ENCODE measurements around the gene ADAM15. TPM values are rescaled to one million over a fixed set of nuclear protein-coding genes. Genes with fewer than 3 reads are reported as not detected.
A peak's percentile ranks its signal among the peaks of the same experiment; 100 is the strongest.

Gene ADAM15
- polyA plus RNA-seq, 1 donor from 2014 or later = 24.8 TPM

- Histone ChIP-seq H3K4me3 (ENCODE audit: low read length) (no peak overlapping the region), H3K9ac (ENCODE audit: low read length) (no peak overlapping the region), H3K9me3 (ENCODE audit: low read length) (no peaks in the 10 kb centered on the region), H4K20me1 (ENCODE audit: insufficient read depth) (no peaks in the 10 kb centered on the region), H3F3A (ENCODE audit: insufficient read depth, low read length, poor library complexity, severe bottlenecking) (no peaks in the 10 kb centered on the region), H3K36me3 (ENCODE audit: insufficient read depth, low read length) (no peaks in the 10 kb centered on the region), H3K79me2 (replicated peaks; ENCODE audit: insufficient read depth, low read length) (no peaks in the 10 kb centered on the region), H3K27ac (ENCODE audit: low read length) (no peak overlapping the region), H3K27me3 (ENCODE audit: insufficient read depth, low read depth, low read length) (no peaks in the 10 kb centered on the region), H2AFZ (ENCODE audit: low read depth, low read length) (no peak overlapping the region), H3K4me2 (ENCODE audit: low read length) (no peak overlapping the region), H3K9me2 (ENCODE audit: insufficient read depth, low read length) (no peaks in the 10 kb centered on the region)
- TF ChIP-seq CTCF (IDR thresholded peaks at IDR 0.05; ENCODE audit: poor library complexity, severe bottlenecking) (peak; percentile 12), EP300 (conservative IDR thresholded peaks at IDR 0.05; ENCODE audit: poor library complexity, severe bottlenecking) (no peak), TAF1 (IDR thresholded peaks at IDR 0.05; ENCODE audit: low read depth) (no peak)
Measured at GRCh38 chr1:155094622-155094948, 43.5 kb downstream of the ADAM15 start.

- Histone ChIP-seq H3F3A (ENCODE audit: insufficient read depth, low read length, poor library complexity, severe bottlenecking) (no peaks in the 10 kb centered on the region), H3K9me3 (ENCODE audit: low read length) (no peaks in the 10 kb centered on the region), H3K79me2 (replicated peaks; ENCODE audit: insufficient read depth, low read length) (no peaks in the 10 kb centered on the region), H3K27me3 (ENCODE audit: insufficient read depth, low read depth, low read length) (no peaks in the 10 kb centered on the region), H3K36me3 (ENCODE audit: insufficient read depth, low read length) (no peaks in the 10 kb centered on the region), H3K4me2 (ENCODE audit: low read length) (no peak overlapping the region), H4K20me1 (ENCODE audit: insufficient read depth) (no peaks in the 10 kb centered on the region), H3K27ac (ENCODE audit: low read length) (no peak overlapping the region), H3K4me3 (ENCODE audit: low read length) (no peak overlapping the region), H3K9ac (ENCODE audit: low read length) (no peak overlapping the region), H2AFZ (ENCODE audit: low read depth, low read length) (no peak overlapping the region), H3K9me2 (ENCODE audit: insufficient read depth, low read length) (no peaks in the 10 kb centered on the region)
- no peak for TF ChIP-seq CTCF (IDR thresholded peaks at IDR 0.05; ENCODE audit: poor library complexity, severe bottlenecking)
- no peak for TF ChIP-seq EZH2 (IDR thresholded peaks at IDR 0.05; ENCODE audit: borderline replicate concordance, insufficient read depth, low read length, poor library complexity, severe bottlenecking)
- TF ChIP-seq POLR2AphosphoS5 (IDR thresholded peaks at IDR 0.05) = no peak
- no peak for TF ChIP-seq TAF1 (IDR thresholded peaks at IDR 0.05; ENCODE audit: low read depth)
- no peak for TF ChIP-seq EP300 (conservative IDR thresholded peaks at IDR 0.05; ENCODE audit: poor library complexity, severe bottlenecking)
- TF ChIP-seq RAD21 (conservative IDR thresholded peaks at IDR 0.05) = no peak
- TF ChIP-seq REST (IDR thresholded peaks at IDR 0.05; ENCODE audit: borderline replicate concordance) = no peak
- no peak for TF ChIP-seq MXI1 (conservative IDR thresholded peaks at IDR 0.05; ENCODE audit: poor library complexity, severe bottlenecking)
Measured at GRCh38 chr1:155099331-155099730, 48.2 kb downstream of the ADAM15 start.

Data from neural cell (in vitro differentiated cells).